ENCODE data around the gene PRKN.

DNA sequence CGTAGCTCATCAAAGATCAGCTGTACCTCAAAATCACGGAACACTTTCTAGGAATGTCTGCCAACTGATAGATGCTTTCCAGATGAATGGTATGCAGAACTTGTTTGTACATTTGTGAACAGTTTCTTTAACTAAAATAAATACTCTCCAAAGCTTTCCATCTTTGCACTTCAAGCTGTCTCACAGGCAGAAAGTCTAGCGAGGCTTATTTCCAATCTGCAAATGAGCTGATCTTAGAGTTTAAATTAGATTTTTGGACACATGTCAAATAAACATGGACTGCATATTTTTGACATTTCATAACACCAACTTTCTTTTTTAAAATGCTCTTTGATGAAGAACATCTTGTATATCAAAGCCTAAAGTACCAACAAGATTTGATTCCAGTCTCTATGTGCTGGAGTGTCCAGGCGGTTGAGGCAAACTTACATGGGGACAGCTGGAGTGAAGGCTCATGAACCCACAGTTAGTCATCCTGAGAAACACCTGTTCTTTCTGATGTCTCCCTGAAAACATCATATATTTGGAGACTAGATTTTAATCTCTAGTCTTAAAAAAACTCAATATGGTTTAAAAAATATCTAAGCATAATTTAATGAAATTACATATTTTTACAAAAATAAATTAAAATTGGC is 1185.1 kb downstream of the PRKN start:
- no peak for TF ChIP-seq POLR2A (IDR thresholded peaks at IDR 0.05; ENCODE audit: low read length)
- TF ChIP-seq GATA1 (IDR thresholded peaks at IDR 0.05; ENCODE audit: low read depth, low read length), result no peak
